Spleen (tissue), 7 donors: Measurements from ENCODE around the gene ABTB2.

Source experiments
- POLR2AphosphoS5 ChIP-seq, 3 donors: sonication (generic); formaldehyde crosslinking; IDR thresholded peaks; one replicate each; pipeline ENCODE4 v1.5.1; 2017; ENCODE audit warnings: antibody characterized with exemption in 3 of 3
- TF ChIP-seq, protein P1 (sequence below), 11 experiments: fragments of 200-600 bp in 7 of 11; fragments of 450-650 bp in 4 of 11; sonication (generic) in 4 of 11; IDR thresholded peaks in 8 of 11; conservative IDR thresholded peaks in 3 of 11; 1 replicate in 7 of 11; 2 replicates in 4 of 11; pipeline versions ENCODE4 v1.4.0 to v1.8.0; 2016 to 2021; ENCODE audit warnings: antibody characterized with exemption in 11 of 11, inconsistent platforms in 4 of 11, mild to moderate bottlenecking in 1 of 11
- donor health status: DM: no; HTN: no; CAD: no; lungs with moderate emphysema.
- donor health status: DM: no; HTN: no; CAD: no.
- donor health status: DM: no; HTN: no; CAD: no.

GRCh38 chr11:34154059-34154875, 203.5 kb downstream of the ABTB2 start:
- TF ChIP-seq, protein P1, sequence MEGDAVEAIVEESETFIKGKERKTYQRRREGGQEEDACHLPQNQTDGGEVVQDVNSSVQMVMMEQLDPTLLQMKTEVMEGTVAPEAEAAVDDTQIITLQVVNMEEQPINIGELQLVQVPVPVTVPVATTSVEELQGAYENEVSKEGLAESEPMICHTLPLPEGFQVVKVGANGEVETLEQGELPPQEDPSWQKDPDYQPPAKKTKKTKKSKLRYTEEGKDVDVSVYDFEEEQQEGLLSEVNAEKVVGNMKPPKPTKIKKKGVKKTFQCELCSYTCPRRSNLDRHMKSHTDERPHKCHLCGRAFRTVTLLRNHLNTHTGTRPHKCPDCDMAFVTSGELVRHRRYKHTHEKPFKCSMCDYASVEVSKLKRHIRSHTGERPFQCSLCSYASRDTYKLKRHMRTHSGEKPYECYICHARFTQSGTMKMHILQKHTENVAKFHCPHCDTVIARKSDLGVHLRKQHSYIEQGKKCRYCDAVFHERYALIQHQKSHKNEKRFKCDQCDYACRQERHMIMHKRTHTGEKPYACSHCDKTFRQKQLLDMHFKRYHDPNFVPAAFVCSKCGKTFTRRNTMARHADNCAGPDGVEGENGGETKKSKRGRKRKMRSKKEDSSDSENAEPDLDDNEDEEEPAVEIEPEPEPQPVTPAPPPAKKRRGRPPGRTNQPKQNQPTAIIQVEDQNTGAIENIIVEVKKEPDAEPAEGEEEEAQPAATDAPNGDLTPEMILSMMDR (IDR thresholded peaks at IDR 0.05 in 8 of 11, conservative IDR thresholded peaks at IDR 0.05 in 3 of 11): no peak
- peak; percentile 42 to 60 (median 44) for TF ChIP-seq POLR2AphosphoS5 (IDR thresholded peaks at IDR 0.05)
